Measurements from ENCODE around the gene MEX3C.

MEX3C gene

GRCh38 chr18:51192026-51192425 is 5.5 kb downstream of the MEX3C start:
- no peak for TF ChIP-seq CTCF (IDR thresholded peaks at IDR 0.05; ENCODE audit: borderline replicate concordance, control extremely low read depth, extremely low read depth, insufficient read depth, missing control alignments)
- in situ Hi-C loops (cut with MboI; ENCODE audit: low sequenced_read_pairs, unreplicated experiment), result no loop called here
- no peak for DNase-seq (ENCODE audit: low spot score)

- TF ChIP-seq CTCF (IDR thresholded peaks at IDR 0.05; ENCODE audit: borderline replicate concordance, control extremely low read depth, extremely low read depth, insufficient read depth, missing control alignments), result no peak
- in situ Hi-C loops (cut with MboI; ENCODE audit: low sequenced_read_pairs, unreplicated experiment), result no loop called here
- no peak for DNase-seq (ENCODE audit: low spot score)
Measured at GRCh38 chr18:51191128-51191717, 6.3 kb downstream of the MEX3C start.

DNA sequence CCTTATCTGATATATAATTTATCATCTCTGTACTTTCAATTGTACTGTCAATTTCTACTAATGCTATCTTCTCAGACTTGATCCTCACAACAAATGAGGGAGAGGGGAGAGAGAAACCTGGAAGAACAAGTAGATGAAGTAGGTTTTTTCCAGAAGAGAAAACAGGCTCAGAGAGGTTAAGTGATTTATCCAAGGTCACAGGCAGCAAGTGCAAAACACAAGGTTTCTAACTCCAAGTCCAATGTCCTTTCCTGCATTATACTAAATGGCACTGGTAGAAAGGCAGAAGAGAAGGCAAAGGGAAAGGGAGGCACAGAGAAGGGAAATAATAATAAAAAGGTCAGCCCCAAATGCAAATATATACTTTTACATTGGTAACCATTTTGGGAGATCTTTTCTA is 7.5 kb downstream of the MEX3C start:
- no peak for DNase-seq (ENCODE audit: low spot score)
- in situ Hi-C loops (cut with MboI; ENCODE audit: low sequenced_read_pairs, unreplicated experiment), result no loop called here
- TF ChIP-seq CTCF (IDR thresholded peaks at IDR 0.05; ENCODE audit: borderline replicate concordance, control extremely low read depth, extremely low read depth, insufficient read depth, missing control alignments), result no peak

DNA sequence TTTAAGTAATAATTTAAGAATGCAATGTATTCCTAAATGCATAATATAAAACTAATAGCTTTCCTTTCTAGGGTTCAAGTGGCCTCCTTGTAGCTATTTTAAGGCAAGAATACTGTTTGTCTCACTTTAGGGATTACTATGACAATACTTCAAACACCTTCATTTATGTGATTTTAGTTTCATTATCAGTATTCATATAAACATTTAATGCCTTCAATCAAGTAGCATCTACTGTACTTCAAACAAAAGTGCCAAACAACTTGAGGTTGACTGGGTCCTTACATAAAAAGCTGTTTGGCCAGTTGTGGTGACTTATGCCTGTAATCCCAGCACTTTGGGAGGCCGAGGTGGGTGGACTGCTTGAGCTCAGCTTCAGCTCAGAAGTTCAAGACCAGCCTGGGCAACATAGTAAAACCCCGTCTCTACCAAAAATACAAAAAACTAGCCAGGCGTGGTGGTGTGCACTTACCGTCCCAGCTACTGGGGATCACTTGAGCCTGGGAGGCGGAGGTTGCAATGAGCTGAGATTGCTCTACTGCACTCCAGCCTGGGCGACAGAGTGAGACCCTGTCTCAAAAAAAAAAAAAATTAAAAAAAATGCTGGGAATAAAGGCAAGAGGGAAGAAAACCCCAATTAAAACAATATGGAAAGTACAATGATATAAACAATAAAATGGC is 9.3 kb downstream of the MEX3C start:
- DNase-seq (ENCODE audit: low spot score), result no peak
- in situ Hi-C loops (cut with MboI; ENCODE audit: low sequenced_read_pairs, unreplicated experiment), result no loop called here
- TF ChIP-seq CTCF (IDR thresholded peaks at IDR 0.05; ENCODE audit: borderline replicate concordance, control extremely low read depth, extremely low read depth, insufficient read depth, missing control alignments), result no peak

GRCh38 chr18:51185075-51185474 is 12.4 kb downstream of the MEX3C start:
- in situ Hi-C loops (cut with MboI; ENCODE audit: low sequenced_read_pairs, unreplicated experiment), result no loop called here
- DNase-seq (ENCODE audit: low spot score), result no peak
- no peak for TF ChIP-seq CTCF (IDR thresholded peaks at IDR 0.05; ENCODE audit: borderline replicate concordance, control extremely low read depth, extremely low read depth, insufficient read depth, missing control alignments)

DNA sequence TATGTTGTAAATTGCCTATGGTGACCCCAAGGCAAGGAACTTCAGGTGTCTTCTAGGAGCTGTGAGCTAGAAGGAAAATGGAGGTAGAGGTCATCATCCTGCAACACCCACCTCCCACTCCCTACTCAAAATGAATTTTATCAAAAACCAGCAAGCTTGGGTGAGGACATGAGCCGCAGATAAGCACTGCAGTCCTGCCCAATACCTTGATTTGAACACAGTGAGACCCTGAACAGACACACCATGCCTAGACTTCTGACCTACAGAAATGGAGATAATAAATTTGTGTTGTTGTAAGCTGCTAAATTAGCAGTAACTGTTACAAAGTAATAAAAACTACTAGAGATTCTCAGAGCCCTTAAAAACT is 13.4 kb downstream of the MEX3C start:
- DNase-seq (ENCODE audit: low spot score), result no peak
- in situ Hi-C loops (cut with MboI; ENCODE audit: low sequenced_read_pairs, unreplicated experiment), result no loop called here
- no peak for TF ChIP-seq CTCF (IDR thresholded peaks at IDR 0.05; ENCODE audit: borderline replicate concordance, control extremely low read depth, extremely low read depth, insufficient read depth, missing control alignments)
